Left renal pelvis (tissue), 4 donors: ENCODE measurements around the gene EHBP1. TPM values are rescaled to one million over a fixed set of nuclear protein-coding genes. Genes with fewer than 3 reads are reported as not detected.

Experiments used
- DNase-seq, 4 donors: peaks; one replicate each; pipeline ENCODE4 v3.0.0-alpha.2; 2013; ENCODE audit warnings: low read depth in 4 of 4, low spot score in 3 of 4
- polyA plus RNA-seq, 4 donors: library from polyadenylated mRNA; unstranded; fragments of 120-200 nt; gene quantifications; one replicate each; pipeline ENCODE4 v1.2.1, GENCODE V29; 2013; ENCODE audit not compliant: insufficient read length in 4 of 4

The EHBP1 gene
- polyA plus RNA-seq, result 10 to 100 TPM; 45.0 to 95.9 (median 55.6) TPM

DNA sequence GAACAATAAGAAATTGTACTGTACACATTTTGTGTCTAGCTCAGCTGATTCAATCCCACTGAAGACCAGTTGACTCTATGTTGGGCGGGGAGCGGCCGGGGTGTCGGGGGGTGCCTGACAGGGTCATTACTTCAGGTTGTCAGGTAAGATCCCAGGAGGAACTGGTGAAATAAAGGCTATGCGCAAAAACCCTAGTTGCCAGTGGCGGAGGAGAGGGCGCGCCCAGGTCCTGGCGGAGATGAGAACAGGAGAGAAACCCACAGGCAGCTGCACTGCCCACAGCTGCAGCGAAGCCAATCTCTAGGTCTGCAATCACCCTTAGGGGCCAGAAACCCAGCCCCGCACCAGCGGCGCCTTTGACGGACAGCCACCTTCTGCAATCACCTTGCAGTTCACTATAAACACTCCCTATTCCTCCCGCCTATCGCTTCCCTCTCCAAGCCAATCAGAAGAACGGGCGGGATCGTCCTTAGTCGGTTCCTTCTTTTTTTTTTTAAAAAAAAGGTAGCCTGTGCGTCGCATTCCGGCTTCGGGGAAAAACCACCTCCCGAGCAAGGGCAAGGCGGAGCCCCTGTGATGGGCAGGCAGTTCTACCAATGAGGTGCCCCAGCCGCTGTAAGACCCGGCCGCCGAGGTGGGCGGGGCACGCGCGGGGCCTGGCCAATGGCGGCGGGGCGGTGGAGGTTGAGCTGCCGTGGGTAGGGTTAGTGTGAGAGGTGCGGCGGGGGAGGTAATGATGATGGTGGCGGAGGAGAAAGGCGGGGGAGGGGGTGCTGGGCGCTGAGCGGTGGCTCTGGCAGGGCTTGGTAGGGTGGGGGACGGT is at the start of gene EHBP1:
Gene EHBP1 (plus strand): TSS at position 707 of the 823 bp plus-strand sequence. CDS start 1,479 bp downstream, outside the sequence.
- peak; percentile 96 to 99 (median 98) for DNase-seq

DNA sequence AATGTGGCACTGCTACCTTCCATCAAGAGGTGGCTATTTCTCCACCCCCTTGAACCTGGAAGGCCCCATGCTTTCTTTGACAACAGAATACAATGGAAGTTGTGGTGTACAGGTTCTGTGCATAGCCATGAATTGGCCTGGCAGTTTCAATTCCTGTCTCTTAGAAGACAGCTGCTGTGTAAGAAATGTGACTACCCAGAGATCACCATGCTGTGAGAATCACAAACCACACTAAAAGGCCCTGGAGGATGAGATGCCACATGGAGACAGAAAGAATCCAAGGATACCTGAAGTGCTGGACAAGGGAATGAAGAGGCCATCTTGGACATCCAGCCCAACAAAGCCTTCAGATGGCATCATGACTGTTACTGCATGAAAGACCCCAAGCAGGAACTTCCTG is 47.7 kb upstream of the EHBP1 start:
- DNase-seq, result no peak

DNA sequence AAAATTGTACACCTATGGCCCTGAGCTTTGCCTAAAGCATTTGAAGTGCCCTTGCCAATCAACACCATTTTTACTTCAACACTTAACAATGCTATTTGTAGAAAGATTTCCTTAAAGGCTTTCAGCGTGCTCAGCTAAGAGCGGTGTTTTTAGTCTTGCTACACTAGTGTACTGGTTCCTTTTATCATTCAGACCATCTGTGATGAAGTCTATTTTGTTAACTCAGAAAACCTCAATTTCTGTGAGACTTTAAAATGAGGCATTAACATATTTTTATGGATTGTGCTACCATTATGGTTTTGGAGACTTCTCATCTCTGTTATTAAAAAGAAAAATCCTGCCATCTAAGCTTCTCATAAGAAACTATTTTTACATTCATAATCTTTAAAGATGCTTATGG is 46.6 kb upstream of the EHBP1 start:
- DNase-seq, result no peak

DNA sequence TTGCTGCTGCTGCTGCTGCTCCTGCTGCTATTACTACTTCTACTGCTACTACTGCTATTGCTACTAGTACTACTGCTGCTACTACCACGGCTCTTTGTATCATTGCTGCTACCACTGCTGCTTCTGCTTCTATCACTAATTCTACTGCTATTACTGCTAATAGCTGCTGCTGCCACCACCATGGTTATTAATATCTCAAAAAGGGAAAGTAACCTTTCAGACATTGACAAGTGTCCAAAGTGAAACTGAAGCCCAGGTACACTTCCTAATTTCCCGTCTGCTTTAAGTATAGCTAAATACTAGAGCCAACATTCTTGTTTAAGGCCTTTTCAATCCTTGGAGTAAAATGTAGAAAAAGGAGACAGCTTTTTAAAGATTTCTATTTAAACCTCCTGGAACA is 45.4 kb upstream of the EHBP1 start:
- DNase-seq, result no peak

DNA sequence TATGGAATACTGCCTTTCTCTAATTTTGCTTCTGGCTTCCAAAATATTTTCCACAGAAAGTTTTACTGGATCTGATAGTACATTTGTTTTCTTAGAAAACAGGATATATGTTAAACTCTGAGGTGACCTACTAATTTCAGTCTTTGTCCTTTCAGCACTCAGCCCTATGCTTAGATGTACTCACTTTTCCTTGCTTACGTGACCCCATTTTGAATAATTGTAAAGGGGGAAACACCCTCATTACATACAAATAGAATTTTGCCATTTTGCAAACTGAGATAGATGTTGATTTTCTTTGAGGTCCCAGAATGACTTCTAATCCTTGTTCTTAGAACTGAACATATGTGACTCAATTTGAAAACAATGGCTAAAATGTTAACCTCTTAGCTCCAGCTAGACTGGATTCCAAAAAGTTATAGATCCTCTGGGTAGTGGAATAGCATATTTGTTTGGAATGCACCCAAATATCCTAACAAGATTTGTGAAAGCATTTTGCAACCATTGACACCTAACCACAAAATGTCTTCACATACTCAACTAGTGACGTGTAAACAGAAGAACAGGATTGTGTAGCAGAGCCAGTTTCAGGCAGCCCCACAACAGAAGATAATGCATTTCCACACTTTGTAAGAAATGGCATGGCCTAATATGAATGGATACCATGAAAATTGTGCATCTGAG is 44.8 kb upstream of the EHBP1 start:
- DNase-seq, result no peak

DNA sequence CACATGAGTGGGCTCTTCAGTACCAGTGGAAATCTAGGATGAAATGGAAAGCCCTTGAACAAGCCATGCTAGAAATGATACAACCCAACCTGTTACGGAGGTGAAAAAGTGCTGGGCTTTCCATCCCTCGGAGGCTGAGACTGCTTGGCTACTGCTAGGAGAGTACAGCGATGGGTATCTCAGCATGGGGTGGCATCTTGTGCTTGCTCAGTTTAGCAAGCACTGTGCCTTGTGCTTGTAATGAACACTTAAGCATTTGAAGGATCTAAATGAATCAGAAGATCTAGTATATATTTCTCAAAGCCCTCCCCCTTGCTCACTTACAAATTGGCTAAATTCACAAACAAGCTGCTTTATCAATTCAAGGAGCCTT is 44.3 kb upstream of the EHBP1 start:
- no peak for DNase-seq

DNA sequence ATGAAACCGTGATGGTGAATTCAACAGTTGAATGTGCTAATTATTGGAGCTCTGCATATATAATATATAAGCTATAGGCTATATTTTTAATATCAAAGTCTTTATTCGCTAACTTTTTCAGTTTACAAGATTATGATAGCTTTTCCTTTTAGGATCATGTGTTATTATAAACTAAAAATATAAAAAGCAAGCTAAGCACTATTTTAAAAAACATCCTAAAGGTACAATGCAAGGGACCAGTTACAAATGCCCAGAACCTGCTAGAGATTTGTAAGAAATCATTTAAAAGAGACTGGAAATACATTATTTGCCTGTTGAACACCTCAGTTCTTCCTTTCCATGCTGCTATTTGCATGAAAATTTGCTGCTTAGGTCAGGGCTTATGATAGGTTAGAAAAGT is 43.4 kb upstream of the EHBP1 start:
- no peak for DNase-seq

DNA sequence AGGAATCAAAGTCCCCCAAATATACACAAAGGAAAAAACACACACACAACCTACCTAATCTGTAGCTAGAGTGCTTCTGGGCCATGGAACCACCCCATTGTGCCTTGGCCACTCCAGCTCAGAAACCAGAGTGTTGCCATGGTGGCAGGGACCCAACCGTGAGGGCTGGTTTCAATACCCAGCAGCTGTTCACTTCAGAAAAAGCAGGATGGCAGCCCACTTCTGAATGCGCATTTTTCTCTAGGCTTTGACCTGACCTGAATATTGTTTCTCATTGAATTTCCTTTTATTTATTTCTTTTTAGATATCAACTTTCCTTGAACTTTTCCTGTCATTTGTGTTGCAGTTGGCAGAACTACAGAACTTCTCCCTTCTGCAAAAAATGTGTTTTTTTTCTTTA is 43.0 kb upstream of the EHBP1 start:
- no peak for DNase-seq

DNA sequence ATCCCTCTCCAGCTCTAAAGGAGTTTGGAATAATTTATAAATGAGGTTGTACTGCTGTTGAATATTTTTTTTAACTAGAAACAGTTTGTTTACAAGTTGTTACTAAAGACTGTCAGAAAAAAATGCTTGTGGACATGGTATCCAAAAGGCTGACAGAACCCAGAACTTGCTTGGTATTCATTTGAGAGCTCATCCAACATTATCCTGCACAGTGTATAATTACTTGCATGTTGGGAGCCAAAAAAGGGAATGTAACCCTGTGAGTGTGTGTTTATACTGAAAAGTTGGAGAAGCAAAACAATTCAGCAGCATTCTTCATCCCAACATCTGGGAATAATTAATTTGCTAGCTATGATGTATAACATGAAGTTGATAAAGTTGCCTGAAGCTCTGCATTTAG is 42.1 kb upstream of the EHBP1 start:
- DNase-seq, result peak in 2 of 4 donors; percentile 59 to 65

DNA sequence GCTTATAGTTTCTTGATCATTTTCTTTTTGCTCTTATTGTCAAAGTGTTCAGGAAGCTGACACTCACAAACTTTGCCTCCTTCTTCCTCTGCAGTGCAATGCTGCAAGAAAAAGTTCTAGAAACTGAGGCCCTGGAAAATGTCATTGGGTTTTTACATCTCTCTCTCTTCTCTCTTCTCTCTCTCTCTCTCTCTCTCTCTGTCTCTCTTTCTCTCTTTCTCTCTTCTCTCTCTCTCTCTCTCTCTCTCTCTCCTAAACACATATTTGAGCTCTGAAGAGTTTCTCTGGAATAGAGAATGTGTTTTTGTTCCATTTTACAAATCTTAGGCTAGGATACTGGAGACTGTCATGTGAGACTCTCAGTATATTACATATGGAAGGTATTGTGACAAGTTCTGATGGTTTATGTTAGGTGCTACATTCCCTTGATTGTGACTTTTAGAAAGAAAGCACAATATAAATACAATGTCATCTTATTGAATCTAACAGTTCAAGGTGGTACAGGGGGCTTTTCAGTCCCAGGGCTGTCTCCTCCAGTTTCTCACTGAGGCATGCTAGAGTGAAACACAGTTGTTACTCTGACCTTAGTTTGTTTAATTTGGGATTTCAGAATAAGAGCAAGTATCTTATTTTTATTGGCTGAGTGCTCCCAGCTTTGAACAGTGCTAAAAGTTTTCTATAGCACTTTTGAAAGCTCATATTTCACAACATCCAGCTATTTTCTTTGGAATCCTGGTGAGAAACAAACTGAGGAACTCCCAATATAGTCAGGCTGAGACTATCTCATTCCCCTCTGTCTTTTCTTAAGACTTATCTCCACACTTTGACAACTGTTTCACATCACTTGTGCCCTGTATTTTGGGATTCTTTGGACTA is 41.4 kb upstream of the EHBP1 start:
- DNase-seq, result peak in 1 of 4 donors; percentile 31

DNA sequence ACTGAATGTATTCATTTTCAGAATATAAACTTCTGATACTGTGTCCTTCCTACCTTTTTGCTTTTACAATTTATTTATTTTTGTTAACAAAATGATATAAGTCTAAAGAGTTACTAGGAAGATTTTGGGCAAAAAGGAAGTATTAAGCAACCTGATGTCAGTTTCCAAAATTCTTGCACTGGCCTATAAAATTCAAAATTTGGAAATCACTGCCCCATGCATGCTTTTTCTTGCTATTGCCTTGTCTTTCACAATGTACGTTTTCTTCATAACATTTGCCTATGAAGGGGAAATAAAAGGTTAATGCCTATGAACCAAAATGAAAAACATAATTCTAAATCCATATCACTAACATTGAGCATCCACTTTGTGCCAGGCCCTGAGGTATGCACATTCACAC is 40.1 kb upstream of the EHBP1 start:
- no peak for DNase-seq

DNA sequence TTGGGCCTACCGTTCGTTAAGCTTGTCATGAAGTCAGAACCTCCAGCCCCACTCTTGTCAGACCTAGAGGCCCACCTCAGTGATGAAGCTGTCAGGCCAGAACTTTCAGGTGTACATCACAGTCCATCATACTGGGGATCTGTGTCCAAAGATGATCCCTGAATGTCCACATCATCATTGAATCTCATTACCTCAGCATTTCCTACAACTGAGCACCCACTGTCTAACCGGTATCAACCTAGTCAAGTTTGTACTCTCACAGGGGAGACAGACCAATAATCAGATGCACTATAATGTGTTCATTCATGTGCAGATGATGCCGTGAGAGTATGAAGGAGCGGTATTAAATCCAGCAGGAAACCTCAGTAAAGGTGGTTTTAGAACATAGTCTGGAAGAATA is 36.3 kb upstream of the EHBP1 start:
- DNase-seq, result no peak

DNA sequence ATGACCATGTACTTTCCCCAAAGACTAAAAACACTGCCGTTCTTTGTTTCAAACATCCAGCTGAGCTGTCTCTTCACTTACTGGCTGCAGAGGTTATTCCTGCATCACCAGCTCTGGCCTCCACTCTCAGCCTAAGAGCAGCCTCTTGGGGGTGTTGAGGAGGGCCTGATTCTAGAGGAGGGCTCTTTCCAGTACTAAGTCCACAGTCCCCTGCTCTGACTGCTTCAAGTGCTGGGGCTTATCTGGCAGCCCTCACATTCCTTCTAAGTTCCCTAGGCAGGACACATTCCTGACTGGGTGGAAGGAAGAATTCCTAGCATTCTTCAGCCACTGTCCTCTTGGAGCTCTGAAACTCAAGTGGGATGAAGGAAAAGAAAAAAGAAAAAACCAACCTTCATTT is 32.9 kb upstream of the EHBP1 start:
- DNase-seq, result no peak

DNA sequence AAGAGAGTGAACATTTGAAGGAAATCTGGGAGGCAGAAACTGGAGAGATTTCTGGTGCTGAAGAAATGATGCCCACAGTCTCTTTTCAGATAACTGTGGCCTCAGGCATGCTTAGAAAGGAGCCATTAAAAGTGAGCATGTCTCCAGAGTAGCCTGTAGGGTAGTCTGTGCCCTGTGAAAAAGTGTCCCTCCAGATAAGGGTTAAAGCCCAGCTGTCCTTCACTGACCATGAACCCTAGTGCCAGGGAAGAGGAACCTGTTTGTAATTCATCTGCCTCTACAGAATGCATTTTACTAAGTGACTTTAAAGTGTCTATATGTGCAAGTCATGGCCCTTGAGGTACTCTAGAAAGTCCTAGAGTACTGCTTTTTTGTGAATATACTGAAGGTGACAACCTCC is 30.5 kb upstream of the EHBP1 start:
- no peak for DNase-seq

DNA sequence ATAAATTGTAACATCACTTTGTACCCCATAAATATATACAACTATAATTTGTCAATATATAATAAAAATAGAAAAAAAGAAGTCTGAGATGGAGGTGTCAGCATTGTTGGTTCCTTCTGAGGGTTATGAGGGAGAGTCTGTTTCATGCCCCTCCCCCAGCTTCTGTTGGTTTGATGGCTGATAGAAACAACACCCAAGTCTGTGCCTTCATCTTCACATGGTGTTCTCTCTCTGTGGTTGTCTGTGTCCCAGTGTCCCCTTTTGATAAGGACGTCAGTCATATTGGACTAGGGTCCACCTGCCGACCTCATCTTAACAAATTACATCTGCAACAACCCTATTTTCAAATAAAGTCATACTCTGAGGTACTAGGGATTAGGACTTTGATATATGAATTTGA is 20.3 kb upstream of the EHBP1 start:
- DNase-seq, result no peak

DNA sequence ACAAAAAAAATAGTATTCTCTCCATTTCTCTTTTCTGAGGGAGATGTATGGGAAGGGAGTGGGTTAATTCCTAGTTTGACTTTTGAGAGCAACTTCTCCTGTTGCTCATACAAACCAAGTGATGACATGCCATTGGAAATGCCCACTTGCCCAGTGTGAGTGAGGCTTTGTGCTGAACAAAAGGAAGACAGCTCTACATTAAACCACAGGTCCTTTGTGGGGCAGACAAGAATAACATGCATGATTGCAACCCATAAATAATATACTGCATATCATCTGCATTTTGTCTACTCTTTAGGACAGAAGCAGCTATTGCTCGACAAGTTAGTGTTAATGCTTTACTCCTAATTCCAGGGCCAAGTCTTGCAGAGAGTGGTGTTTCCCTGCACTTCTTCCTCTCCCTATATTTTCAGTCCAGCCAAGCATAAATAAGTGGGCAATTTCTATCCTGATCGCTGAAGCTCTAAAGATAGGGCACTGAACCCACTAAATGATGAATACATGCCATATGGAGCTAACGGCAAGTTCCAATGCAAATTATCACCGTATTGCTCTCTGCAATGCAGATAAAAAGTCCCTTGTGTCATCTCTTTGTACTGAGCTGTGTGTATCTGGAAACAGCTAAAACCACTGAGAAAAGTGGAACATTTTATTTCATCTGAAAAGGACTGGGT is 19.4 kb upstream of the EHBP1 start:
- DNase-seq, result no peak

DNA sequence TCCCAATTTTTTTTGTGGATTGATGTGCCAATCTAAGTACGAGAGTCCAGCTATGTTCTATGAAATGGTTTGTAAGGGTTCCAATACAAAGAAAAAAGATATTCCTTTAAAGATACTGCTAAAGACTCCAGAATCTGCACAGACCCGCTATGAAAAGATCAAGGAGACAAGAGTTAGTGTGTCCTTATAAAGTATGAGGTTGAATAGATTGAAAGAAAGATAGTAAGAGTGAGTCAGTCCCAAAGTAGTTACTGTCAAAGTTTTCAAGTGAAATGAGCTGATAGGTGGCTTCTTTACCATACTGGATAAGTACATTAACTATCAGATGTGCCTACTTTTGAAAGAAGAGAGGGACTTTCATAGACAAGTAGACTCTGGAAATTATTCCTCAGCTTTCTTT is 17.9 kb upstream of the EHBP1 start:
- no peak for DNase-seq

DNA sequence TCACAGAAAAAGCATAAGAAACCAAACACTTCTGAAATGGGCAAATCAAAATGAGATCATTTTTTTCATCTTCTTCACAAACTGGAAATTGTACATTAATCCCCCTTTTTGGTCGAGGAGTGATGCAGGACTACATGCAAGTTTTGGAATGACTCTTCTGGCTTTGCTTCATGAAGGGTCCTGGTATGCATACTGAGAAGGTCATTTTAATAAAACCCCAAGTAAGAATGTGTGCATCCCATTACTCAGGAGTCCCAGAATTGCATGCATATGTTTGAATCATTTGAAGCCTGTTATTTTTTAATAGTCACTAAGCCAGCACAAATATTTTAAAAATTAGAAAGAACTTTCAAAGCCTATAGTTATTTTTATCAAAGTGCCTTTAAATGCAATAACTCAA is 16.7 kb upstream of the EHBP1 start:
- no peak for DNase-seq

DNA sequence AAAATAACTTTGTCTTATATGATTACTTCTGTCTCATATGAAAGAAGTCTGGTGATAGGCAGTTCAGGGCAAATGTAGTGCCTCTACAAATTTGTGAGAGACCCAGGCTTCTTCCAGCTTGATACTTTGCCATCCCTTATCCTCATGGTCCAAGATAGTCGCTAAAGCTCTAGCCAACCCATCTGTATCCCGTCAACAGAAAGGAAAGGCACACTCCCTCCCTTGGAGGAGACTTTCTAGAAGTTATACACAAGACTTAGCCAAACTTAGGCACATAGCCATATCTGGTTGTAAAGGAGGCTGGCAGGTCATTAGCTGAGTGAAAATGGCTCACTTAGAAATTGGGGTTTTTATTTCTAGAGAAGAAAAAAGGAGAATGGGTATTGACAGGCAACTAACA is 14.3 kb upstream of the EHBP1 start:
- no peak for DNase-seq

DNA sequence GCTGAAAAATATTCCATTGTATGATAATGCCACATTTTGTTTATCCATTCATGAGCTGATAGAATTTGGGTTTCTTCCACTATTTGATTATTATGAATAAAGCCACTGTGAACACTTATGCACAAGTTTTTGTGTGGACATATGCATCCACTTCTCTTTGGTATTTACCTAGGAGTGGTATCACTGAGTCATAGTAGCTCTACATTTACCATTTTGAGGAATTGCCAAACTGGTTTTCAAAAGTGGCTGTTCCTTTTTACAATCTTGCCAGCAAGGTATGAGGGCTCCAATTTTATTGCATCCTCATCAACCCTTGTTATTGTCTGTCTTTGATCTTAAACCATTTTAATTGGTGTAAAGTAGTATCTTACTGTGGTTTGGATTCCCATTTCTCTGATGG is 13.3 kb upstream of the EHBP1 start:
- DNase-seq, result no peak

DNA sequence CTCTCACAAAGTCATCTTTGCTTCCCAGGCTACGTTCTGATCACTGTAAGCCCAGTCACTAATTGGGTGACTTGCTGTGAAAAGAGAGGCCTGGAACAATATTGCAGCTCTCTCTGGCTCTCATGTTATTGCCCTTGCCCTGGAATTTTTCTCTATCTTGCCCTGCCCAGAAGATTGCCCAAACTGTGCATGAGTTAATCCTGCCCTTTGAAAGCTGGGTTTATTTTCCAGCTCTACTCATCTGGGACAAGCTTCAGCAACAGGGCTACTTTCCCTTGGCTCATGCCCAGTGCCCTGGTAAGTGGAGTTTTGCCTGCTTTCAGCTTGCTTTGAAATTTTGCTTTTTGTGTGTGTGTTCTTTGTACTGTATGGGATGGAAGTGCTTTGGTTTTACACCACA is 6.9 kb upstream of the EHBP1 start:
- no peak for DNase-seq
